HG02885 (cell line): ENCODE results near the gene EYS.
"Not testable (repeated sequence)": the region's sequence is repeated elsewhere in the genome, so short reads cannot be mapped to it uniquely, and the experiment has no call there.

Experiments used
- ATAC-seq: cut with Tn5 transposase; IDR thresholded peaks from one replicate; pipeline ENCODE4 v1.9.1; 2021; ENCODE audit warnings: mild to moderate bottlenecking; ENCODE audit not compliant: unreplicated experiment, poor library complexity

EYS gene

GRCh38 chr6:65637289-65638046 is 69.6 kb downstream of the EYS start:
- no peak for ATAC-seq

- ATAC-seq = no peak
Observed at GRCh38 chr6:65633501-65633900, 73.5 kb downstream of the EYS start.

GRCh38 chr6:65631711-65632110 is 75.3 kb downstream of the EYS start:
- no peak for ATAC-seq

GRCh38 chr6:65627434-65627999 is 79.5 kb downstream of the EYS start:
- ATAC-seq = not testable (repeated sequence)

- no peak for ATAC-seq
Observed at GRCh38 chr6:65627015-65627414, 80.0 kb downstream of the EYS start.

GRCh38 chr6:65623566-65623965 is 83.5 kb downstream of the EYS start:
- ATAC-seq = no peak

- ATAC-seq = no peak
Observed at GRCh38 chr6:65610746-65611145, 96.3 kb downstream of the EYS start.

GRCh38 chr6:65595540-65595939 is 111.5 kb downstream of the EYS start:
- ATAC-seq = no peak

- ATAC-seq = no peak
Observed at GRCh38 chr6:65570340-65570739, 136.7 kb downstream of the EYS start.

- ATAC-seq = no peak
Observed at GRCh38 chr6:65569505-65569904, 137.5 kb downstream of the EYS start.

- not testable (repeated sequence) for ATAC-seq
Observed at GRCh38 chr6:65569056-65569455, 138.0 kb downstream of the EYS start.

- no peak for ATAC-seq
Observed at GRCh38 chr6:65566117-65566516, 140.9 kb downstream of the EYS start.

GRCh38 chr6:65558071-65558470 is 149.0 kb downstream of the EYS start:
- ATAC-seq = no peak

- ATAC-seq = no peak
Observed at GRCh38 chr6:65557224-65557623, 149.8 kb downstream of the EYS start.

GRCh38 chr6:65546894-65547293 is 160.1 kb downstream of the EYS start:
- ATAC-seq = no peak

GRCh38 chr6:65545920-65546319 is 161.1 kb downstream of the EYS start:
- no peak for ATAC-seq

GRCh38 chr6:65538644-65539043 is 168.4 kb downstream of the EYS start:
- no peak for ATAC-seq

GRCh38 chr6:65537600-65537999 is 169.4 kb downstream of the EYS start:
- ATAC-seq = no peak

GRCh38 chr6:65531533-65531932 is 175.5 kb downstream of the EYS start:
- no peak for ATAC-seq

- ATAC-seq = no peak
Observed at GRCh38 chr6:65524232-65524631, 182.8 kb downstream of the EYS start.

GRCh38 chr6:65505736-65506135 is 201.3 kb downstream of the EYS start:
- ATAC-seq = no peak

- no peak for ATAC-seq
Observed at GRCh38 chr6:65501045-65501444, 206.0 kb downstream of the EYS start.
